Measurements from ENCODE around the gene SUMF1. TPM values are rescaled to one million over a fixed set of nuclear protein-coding genes. Genes with fewer than 3 reads are reported as not detected.

SUMF1 gene
- total RNA-seq, 4 donors from 2014 or later: 15.7 to 28.9 (median 26.8) TPM

DNA sequence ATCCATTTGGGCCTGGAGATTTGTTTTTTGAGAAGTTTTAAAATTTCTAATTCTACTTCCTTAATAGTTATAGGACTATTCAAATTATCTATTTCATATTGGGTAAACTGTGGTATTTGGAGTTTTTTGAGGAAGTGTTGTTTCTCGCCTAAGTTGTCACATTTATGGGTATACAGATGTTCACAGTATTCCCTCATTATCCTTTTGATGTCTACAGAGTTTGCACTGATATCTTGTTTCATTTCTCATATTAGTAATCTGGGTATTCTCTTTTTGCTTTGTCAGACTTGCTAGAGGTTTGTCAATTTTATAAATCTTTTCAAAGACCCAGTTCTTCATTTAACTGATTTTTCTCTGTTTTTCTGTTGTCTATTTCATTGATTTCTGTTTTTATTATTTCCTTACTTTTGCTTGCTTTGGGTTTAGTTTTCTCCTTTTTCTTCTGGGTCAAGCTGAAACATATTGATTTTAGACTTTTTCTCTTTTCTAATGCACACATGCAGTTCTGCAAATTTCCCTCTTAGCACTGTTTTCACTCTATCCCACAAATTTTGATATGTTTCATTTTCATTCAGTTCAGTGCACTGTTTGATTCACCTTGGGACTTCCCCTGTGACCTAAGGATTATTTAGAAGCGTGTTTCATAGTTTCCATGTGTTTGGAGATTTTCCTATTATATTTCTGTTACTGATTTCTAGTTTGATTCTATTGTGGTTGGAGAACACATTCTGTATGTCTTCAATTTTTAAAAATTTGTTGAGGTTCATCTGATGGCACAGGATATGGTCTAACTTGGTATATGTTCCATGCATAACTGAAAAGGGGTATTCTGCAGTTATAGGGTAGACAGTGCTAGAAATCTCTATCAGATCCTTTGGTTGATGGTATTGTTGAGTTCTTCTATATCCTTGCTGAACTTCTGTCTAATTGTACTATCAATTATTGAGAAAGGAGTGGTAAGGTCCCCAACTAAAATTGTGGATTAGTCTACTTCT lies 79.6 kb downstream of the SUMF1 start:
- Histone ChIP-seq H3K9me3 (no peaks in the 10 kb centered on the region), H3K4me1 (no peaks in the 10 kb centered on the region), H3K27me3 (no peaks in the 10 kb centered on the region), H3K36me3 (no peaks in the 10 kb centered on the region), H3K4me3 (no peak overlapping the region), H3K27ac (no peak overlapping the region)
- TF ChIP-seq, protein P1, sequence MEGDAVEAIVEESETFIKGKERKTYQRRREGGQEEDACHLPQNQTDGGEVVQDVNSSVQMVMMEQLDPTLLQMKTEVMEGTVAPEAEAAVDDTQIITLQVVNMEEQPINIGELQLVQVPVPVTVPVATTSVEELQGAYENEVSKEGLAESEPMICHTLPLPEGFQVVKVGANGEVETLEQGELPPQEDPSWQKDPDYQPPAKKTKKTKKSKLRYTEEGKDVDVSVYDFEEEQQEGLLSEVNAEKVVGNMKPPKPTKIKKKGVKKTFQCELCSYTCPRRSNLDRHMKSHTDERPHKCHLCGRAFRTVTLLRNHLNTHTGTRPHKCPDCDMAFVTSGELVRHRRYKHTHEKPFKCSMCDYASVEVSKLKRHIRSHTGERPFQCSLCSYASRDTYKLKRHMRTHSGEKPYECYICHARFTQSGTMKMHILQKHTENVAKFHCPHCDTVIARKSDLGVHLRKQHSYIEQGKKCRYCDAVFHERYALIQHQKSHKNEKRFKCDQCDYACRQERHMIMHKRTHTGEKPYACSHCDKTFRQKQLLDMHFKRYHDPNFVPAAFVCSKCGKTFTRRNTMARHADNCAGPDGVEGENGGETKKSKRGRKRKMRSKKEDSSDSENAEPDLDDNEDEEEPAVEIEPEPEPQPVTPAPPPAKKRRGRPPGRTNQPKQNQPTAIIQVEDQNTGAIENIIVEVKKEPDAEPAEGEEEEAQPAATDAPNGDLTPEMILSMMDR (IDR thresholded peaks at IDR 0.05): no peak
- no peak for TF ChIP-seq POLR2A (IDR thresholded peaks at IDR 0.05)
- no peak for DNase-seq

DNA sequence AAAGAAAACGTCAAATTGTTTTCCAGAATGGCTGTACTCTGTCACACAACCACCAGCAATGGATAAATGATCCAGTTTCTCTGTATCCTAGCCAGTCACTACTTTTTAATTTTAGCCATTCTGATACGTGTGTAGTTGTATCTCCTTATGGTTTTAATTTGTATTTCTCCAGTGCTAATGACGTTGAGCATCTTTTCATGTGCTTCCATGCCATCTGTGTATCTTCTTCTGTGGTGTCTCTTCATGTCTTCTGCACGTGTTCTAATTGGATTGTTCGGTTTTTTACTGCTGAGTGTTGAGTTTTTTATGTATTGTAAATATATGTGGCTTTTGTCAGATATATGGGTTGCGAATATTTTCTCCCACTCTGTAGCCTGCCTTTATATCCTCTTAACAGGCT lies 81.9 kb downstream of the SUMF1 start:
- TF ChIP-seq, protein P1 (IDR thresholded peaks at IDR 0.05): no peak
- TF ChIP-seq POLR2A (IDR thresholded peaks at IDR 0.05): no peak

DNA sequence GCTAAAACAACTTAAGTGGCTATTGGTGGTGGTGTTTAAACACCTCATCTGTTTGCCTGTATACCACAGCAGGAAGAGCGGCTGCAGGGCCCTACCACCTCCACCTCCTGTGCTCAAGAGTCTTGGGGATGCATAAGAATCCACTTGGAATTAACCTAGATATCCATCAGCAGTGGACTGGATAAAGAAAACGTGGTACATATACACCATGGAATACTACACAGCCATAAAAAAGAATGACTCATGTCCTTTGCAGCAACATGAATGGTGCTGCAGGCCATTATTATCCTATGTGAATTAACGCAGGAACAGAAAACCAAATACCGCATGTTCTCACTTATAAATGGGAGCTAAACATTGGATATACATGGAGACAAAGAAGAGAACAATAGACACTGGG lies 87.1 kb downstream of the SUMF1 start:
- no peaks in the 10 kb centered on the region for H3K9me3 ChIP-seq
- H3K4me3 ChIP-seq: no peak overlapping the region
- no peak for TF ChIP-seq POLR2A (IDR thresholded peaks at IDR 0.05)
- TF ChIP-seq, protein P1 (IDR thresholded peaks at IDR 0.05): no peak
- H3K4me1 ChIP-seq: no peaks in the 10 kb centered on the region
- no peak overlapping the region for H3K27ac ChIP-seq
- DNase-seq: no peak
- H3K36me3 ChIP-seq: peaks cover 0 to 7% (median 0%) of the 10 kb centered on the region in 3 donors
- H3K27me3 ChIP-seq: no peaks in the 10 kb centered on the region

More for the DNA sequence above, 81.9 kb downstream of the SUMF1 start:
- no peaks in the 10 kb centered on the region for H3K4me1 ChIP-seq
- H3K4me3 ChIP-seq: no peak overlapping the region
- H3K27ac ChIP-seq: no peak overlapping the region
- H3K36me3 ChIP-seq: no peaks in the 10 kb centered on the region
- H3K27me3 ChIP-seq: no peaks in the 10 kb centered on the region
- H3K9me3 ChIP-seq: no peaks in the 10 kb centered on the region
- no peak for DNase-seq

DNA sequence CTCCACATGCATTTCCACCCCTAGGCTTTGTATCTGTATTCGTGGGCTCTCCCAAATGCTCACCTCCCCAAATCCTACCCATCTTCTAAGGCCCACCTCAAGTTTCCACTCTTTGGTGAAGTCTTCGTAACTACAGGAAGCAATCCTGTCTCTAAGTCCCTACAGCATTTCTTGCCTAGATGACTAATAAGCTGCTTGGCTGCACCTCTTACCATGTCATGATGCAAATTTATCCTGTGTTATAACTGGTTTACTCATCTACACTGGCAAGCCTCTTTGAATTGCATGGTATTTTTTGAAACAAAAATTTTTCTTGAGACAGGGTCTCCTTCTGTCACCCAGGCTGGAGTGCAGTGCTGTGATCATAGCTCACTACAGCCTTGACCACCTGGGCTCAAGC lies 90.6 kb downstream of the SUMF1 start:
- H3K9me3 ChIP-seq: peaks cover 0 to 15% (median 0%) of the 10 kb centered on the region in 4 donors
- H3K4me3 ChIP-seq: no peak overlapping the region
- no peaks in the 10 kb centered on the region for H3K4me1 ChIP-seq
- peaks cover 0 to 9% (median 0%) of the 10 kb centered on the region in 3 donors for H3K36me3 ChIP-seq
- no peak overlapping the region for H3K27ac ChIP-seq
- TF ChIP-seq, protein P1 (IDR thresholded peaks at IDR 0.05): no peak
- TF ChIP-seq POLR2A (IDR thresholded peaks at IDR 0.05): no peak
- H3K27me3 ChIP-seq: no peaks in the 10 kb centered on the region
- DNase-seq: no peak

DNA sequence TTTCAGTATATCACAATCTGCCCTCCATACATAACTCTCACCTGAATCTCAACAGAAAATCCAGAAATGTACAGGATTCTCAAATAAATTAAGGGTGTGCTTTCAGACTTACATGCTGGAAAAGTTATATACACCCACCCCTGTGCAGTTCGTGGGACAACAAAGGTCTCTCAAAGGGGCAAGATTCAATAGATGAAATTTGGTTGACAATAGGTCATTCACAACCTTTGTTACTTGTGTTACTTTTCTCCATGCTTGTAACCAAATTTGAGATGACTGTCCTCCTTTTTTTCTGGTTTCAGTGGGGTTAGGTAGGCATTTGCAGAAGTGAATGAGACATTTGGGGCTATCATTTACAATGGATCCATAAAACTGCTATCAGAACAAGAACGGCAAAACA lies 91.2 kb downstream of the SUMF1 start:
- H3K27ac ChIP-seq: no peak overlapping the region
- TF ChIP-seq, protein P1 (IDR thresholded peaks at IDR 0.05): no peak
- no peak for TF ChIP-seq POLR2A (IDR thresholded peaks at IDR 0.05)
- peaks cover 0 to 15% (median 0%) of the 10 kb centered on the region in 4 donors for H3K9me3 ChIP-seq
- no peaks in the 10 kb centered on the region for H3K4me1 ChIP-seq
- H3K36me3 ChIP-seq: peaks cover 0 to 9% (median 0%) of the 10 kb centered on the region in 3 donors
- no peak for DNase-seq
- H3K27me3 ChIP-seq: no peaks in the 10 kb centered on the region
- H3K4me3 ChIP-seq: no peak overlapping the region
